H1 (cell line): ENCODE measurements around the gene RELT. TPM values are rescaled to one million over a fixed set of nuclear protein-coding genes. Genes with fewer than 3 reads are reported as not detected.

Experiments
- CTCF ChIA-PET: fragments of 300-600 bp; sonication (Branson Sonifier 250); formaldehyde crosslinking; loops from one replicate; lab custom pipeline; 2021; ENCODE audit not compliant: partially characterized antibody; lab: Charles Lee
- POLR2A ChIA-PET: fragments of 300-600 bp; sonication (Branson Sonifier 250); formaldehyde crosslinking; loops from one replicate; lab custom pipeline; 2021; ENCODE audit warnings: inconsistent platforms; ENCODE audit not compliant: partially characterized antibody; lab: Charles Lee
- DNase-seq, 2 experiments: peaks; one replicate each; pipeline versions ENCODE4 v3.0.0 to v3.0.0-alpha.2; 2010 to 2022; ENCODE audit warnings: low spot score in 2 of 2, low read depth in 1 of 2, mixed read lengths in 1 of 2
- FAIRE-seq: peaks from 2 replicates; lab custom pipeline; 2011; peaks lifted over from hg19 to GRCh38; lab: Jason Lieb, UNC
- H2AFZ ChIP-seq: 2 replicates; pipeline ENCODE4 v1.8.1; 2012; ENCODE audit warnings: low read length, inconsistent platforms
- H2AK5ac ChIP-seq: 2 replicates; pipeline ENCODE4 v1.6.1; 2013; ENCODE audit warnings: low read depth, low read length
- H2BK120ac ChIP-seq: replicated peaks from 2 replicates; pipeline ENCODE3; 2013; ENCODE audit warnings: low read depth, low read length, inconsistent platforms
- H2BK12ac ChIP-seq: 2 replicates; pipeline ENCODE4 v1.6.1; 2013; ENCODE audit warnings: low read depth, low read length
- H2BK15ac ChIP-seq: 2 replicates; pipeline ENCODE4 v1.6.1; 2013; ENCODE audit warnings: low read length
- H2BK20ac ChIP-seq: 2 replicates; pipeline ENCODE4 v1.6.1; 2013; ENCODE audit warnings: low read length
- H2BK5ac ChIP-seq: 2 replicates; pipeline ENCODE4 v1.6.1; 2013; ENCODE audit warnings: low read depth, low read length
- H3K14ac ChIP-seq: 2 replicates; pipeline ENCODE4 v1.6.1; 2013; ENCODE audit warnings: inconsistent platforms; ENCODE audit not compliant: insufficient read length
- H3K18ac ChIP-seq: 2 replicates; pipeline ENCODE4 v1.6.1; 2013; ENCODE audit warnings: low read length; ENCODE audit errors: extremely low read depth
- H3K23ac ChIP-seq: 2 replicates; pipeline ENCODE4 v1.6.1; 2013; ENCODE audit warnings: inconsistent platforms; ENCODE audit not compliant: insufficient read length
- H3K23me2 ChIP-seq: 2 replicates; pipeline ENCODE4 v1.6.1; 2013; ENCODE audit warnings: low read depth, low read length
- H3K27ac ChIP-seq: 2 replicates; pipeline ENCODE4 v1.6.1; 2011; ENCODE audit warnings: low read depth, low read length, inconsistent platforms
- H3K27me3 ChIP-seq, 4 experiments: replicated peaks in 1 of 4; 1 replicate in 1 of 4; 2 replicates in 3 of 4; pipeline versions ENCODE4 v1.6.1 to v1.8.1; 2011 to 2013; ENCODE audit warnings: low read length in 3 of 4, mild to moderate bottlenecking in 3 of 4, inconsistent platforms in 2 of 4, mixed read lengths in 2 of 4, moderate library complexity in 1 of 4; ENCODE audit not compliant: control insufficient read depth in 3 of 4, insufficient read depth in 3 of 4; ENCODE audit errors: extremely low read depth in 1 of 4
- H3K36me3 ChIP-seq, 4 experiments: 2 replicates each; pipeline versions ENCODE4 v1.6.1 to v1.8.1; 2011 to 2013; ENCODE audit warnings: mild to moderate bottlenecking in 4 of 4, low read length in 3 of 4, moderate library complexity in 2 of 4, control low read depth in 1 of 4, inconsistent platforms in 1 of 4; ENCODE audit not compliant: insufficient read depth in 4 of 4, control insufficient read depth in 2 of 4
- H3K4ac ChIP-seq: replicated peaks from 2 replicates; pipeline ENCODE3; 2013; ENCODE audit warnings: low read length, low read depth, mixed read lengths, inconsistent platforms; ENCODE audit not compliant: insufficient read length
- H3K4me1 ChIP-seq, 4 experiments: replicated peaks in 1 of 4; 1 replicate in 1 of 4; 2 replicates in 3 of 4; pipeline versions ENCODE4 v1.6.1 to v1.8.1; 2011 to 2013; ENCODE audit warnings: low read length in 3 of 4, inconsistent platforms in 2 of 4, mixed read lengths in 1 of 4; ENCODE audit not compliant: insufficient read depth in 4 of 4, control insufficient read depth in 3 of 4
- H3K4me2 ChIP-seq, 2 experiments: 2 replicates each; pipeline versions ENCODE4 v1.6.1 to v1.8.1; 2011 to 2013; ENCODE audit warnings: low read depth in 2 of 2, low read length in 2 of 2, control low read depth in 1 of 2, inconsistent platforms in 1 of 2, mild to moderate bottlenecking in 1 of 2; ENCODE audit not compliant: insufficient read depth in 1 of 2
- H3K4me3 ChIP-seq, 4 experiments: fragments of 200-600, 300-600 bp in 1 of 4; sonication (generic), shearing (Covaris generic), sonication (Bioruptor Twin) in 1 of 4; 2 replicates each; pipeline versions ENCODE4 v1.5.1 to v1.8.1; 2011 to 2016; ENCODE audit warnings: low read length in 4 of 4, low read depth in 3 of 4, control low read depth in 2 of 4, inconsistent platforms in 2 of 4, mild to moderate bottlenecking in 2 of 4, mixed read lengths in 1 of 4, moderate library complexity in 1 of 4; ENCODE audit not compliant: insufficient read depth in 2 of 4; ENCODE audit errors: extremely low read depth in 1 of 4
- H3K56ac ChIP-seq: replicated peaks from 2 replicates; pipeline ENCODE3; 2013; ENCODE audit warnings: low read depth, mild to moderate bottlenecking, mixed read lengths, low read length, inconsistent platforms; ENCODE audit not compliant: insufficient read length
- H3K79me1 ChIP-seq: 2 replicates; pipeline ENCODE4 v1.6.1; 2013; ENCODE audit warnings: low read depth, low read length, control low read depth
- H3K79me2 ChIP-seq, 2 experiments: 2 replicates each; pipeline versions ENCODE4 v1.6.1 to v1.8.1; 2012 to 2013; ENCODE audit warnings: low read length in 2 of 2, mild to moderate bottlenecking in 2 of 2, inconsistent platforms in 1 of 2; ENCODE audit not compliant: insufficient read depth in 2 of 2, control insufficient read depth in 1 of 2
- H3K9ac ChIP-seq, 4 experiments: replicated peaks in 1 of 4; 1 replicate in 1 of 4; 2 replicates in 3 of 4; pipeline versions ENCODE4 v1.6.1 to v1.8.1; 2011 to 2013; ENCODE audit warnings: low read depth in 3 of 4, low read length in 3 of 4, control low read depth in 2 of 4, mild to moderate bottlenecking in 2 of 4, moderate library complexity in 2 of 4, inconsistent platforms in 1 of 4; ENCODE audit errors: extremely low read depth in 1 of 4
- H3K9me3 ChIP-seq, 2 experiments: 2 replicates each; pipeline versions ENCODE4 v1.6.1 to v1.8.1; 2012 to 2013; ENCODE audit warnings: mild to moderate bottlenecking in 2 of 2, moderate library complexity in 2 of 2, control low read depth in 1 of 2, inconsistent platforms in 1 of 2, low read depth in 1 of 2, low read length in 1 of 2, mixed read lengths in 1 of 2; ENCODE audit not compliant: insufficient read depth in 2 of 2
- H4K20me1 ChIP-seq, 2 experiments: replicated peaks in 1 of 2; 2 replicates each; pipeline versions ENCODE3 to v1.8.1; 2011 to 2013; ENCODE audit warnings: inconsistent platforms in 2 of 2, low read length in 2 of 2, mild to moderate bottlenecking in 1 of 2; ENCODE audit not compliant: insufficient read depth in 2 of 2, control insufficient read depth in 1 of 2
- H4K5ac ChIP-seq: 2 replicates; pipeline ENCODE4 v1.6.1; 2013; ENCODE audit warnings: low read length, low read depth, mixed read lengths, inconsistent platforms; ENCODE audit not compliant: insufficient read length
- H4K8ac ChIP-seq: 2 replicates; pipeline ENCODE4 v1.8.0; 2013; ENCODE audit warnings: mild to moderate bottlenecking, moderate library complexity, low read length, inconsistent platforms; ENCODE audit not compliant: insufficient read depth; ENCODE audit errors: extremely low read depth
- H4K91ac ChIP-seq: replicated peaks from 2 replicates; pipeline ENCODE3; 2013; ENCODE audit warnings: low read length, mixed read lengths, inconsistent platforms; ENCODE audit not compliant: insufficient read length
- BACH1 ChIP-seq: IDR thresholded peaks from 2 replicates; pipeline ENCODE4 v1.6.1; 2012; ENCODE audit warnings: low read length, improper control_type of control experiment
- BRCA1 ChIP-seq: IDR thresholded peaks from 2 replicates; pipeline ENCODE4 v1.6.1; 2012; ENCODE audit warnings: low read depth, low read length, improper control_type of control experiment
- CHD1 ChIP-seq: IDR thresholded peaks from 2 replicates; pipeline ENCODE4 v1.6.1; 2012; ENCODE audit warnings: low read depth, low read length, improper control_type of control experiment
- JUND ChIP-seq: IDR thresholded peaks from 2 replicates; pipeline ENCODE4 v1.6.1; 2011; ENCODE audit warnings: mild to moderate bottlenecking, improper control_type of control experiment, low read length
- RAD21 ChIP-seq, 2 experiments: IDR thresholded peaks in 1 of 2; conservative IDR thresholded peaks in 1 of 2; 2 replicates each; pipeline ENCODE4 v1.6.1; 2011; ENCODE audit warnings: low read depth in 2 of 2, low read length in 2 of 2, improper control_type of control experiment in 1 of 2, inconsistent platforms in 1 of 2, mild to moderate bottlenecking in 1 of 2, moderate library complexity in 1 of 2
- SUZ12 ChIP-seq: fragments of 200-600 bp; sonication (generic); IDR thresholded peaks from 2 replicates; pipeline ENCODE4 v1.6.1; 2012; ENCODE audit warnings: mild to moderate bottlenecking, inconsistent platforms, low read length, moderate library complexity, mixed read lengths
- TAF1 ChIP-seq: IDR thresholded peaks from 2 replicates; pipeline ENCODE4 v1.6.1; 2011; ENCODE audit warnings: mild to moderate bottlenecking, low read depth, low read length
- USF2 ChIP-seq: IDR thresholded peaks from 2 replicates; pipeline ENCODE4 v1.6.1; 2011; ENCODE audit warnings: low read length, improper control_type of control experiment
- WGBS, 2 experiments: shearing (Covaris generic) in 1 of 2; methylation state at CpG; one replicate each; pipeline versions ENCODE4 v1.1.6 to v1.1.7; 2013 to 2015; ENCODE audit warnings: low lambda C conversion rate in 2 of 2, mixed read lengths in 2 of 2, inconsistent platforms in 1 of 2, low coverage in 1 of 2, missing lambda C conversion rate in 1 of 2; ENCODE audit not compliant: insufficient replicate concordance in 2 of 2, insufficient coverage in 1 of 2, insufficient read length in 1 of 2; ENCODE audit errors: extremely low coverage in 1 of 2, missing lambda C conversion rate in 1 of 2; 5-methylcytosine and 5-hydroxymethylcytosine counted together
- polyA plus RNA-seq, 7 experiments: library from polyadenylated mRNA; depleted of rRNA in 3 of 7; stranded (reverse) in 5 of 7; unstranded in 2 of 7; fragments of >200 nt in 5 of 7; fragments of 200-250 nt in 2 of 7; gene quantifications; 1 replicate in 5 of 7; 2 replicates in 1 of 7; 4 replicates in 1 of 7; pipeline versions ENCODE4 v1.2.1 to v1.2.3, GENCODE V29; 2011 to 2013; ENCODE audit warnings: missing spikeins in 2 of 7, mixed read lengths in 2 of 7
- total RNA-seq: library from RNA; stranded (reverse); fragmentation: NEBNext Ultra II Directional; extraction: Animal tissue kit (Norgen Biotek cat#: 25700); gene quantifications from 2 replicates; pipeline ENCODE4 v1.2.1, GENCODE V29; 2021
- TF ChIP-seq, protein P1 (sequence below), 3 experiments: IDR thresholded peaks; 1 replicate in 2 of 3; 2 replicates in 1 of 3; pipeline versions ENCODE4 v1.5.1 to v1.6.1; 2011; ENCODE audit warnings: low read length in 3 of 3, mild to moderate bottlenecking in 3 of 3, inconsistent platforms in 2 of 3, low read depth in 1 of 3, moderate library complexity in 1 of 3; ENCODE audit not compliant: insufficient read depth in 1 of 3; ENCODE audit errors: control extremely low read depth in 1 of 3
- TF ChIP-seq, protein P2 (sequence below): IDR thresholded peaks from 2 replicates; pipeline ENCODE4 v1.6.1; 2012; ENCODE audit warnings: inconsistent platforms

RELT gene
- total and polyA plus RNA-seq, 2 of the 8 experiments (the other 6 are each of a cell fraction or from before 2014, with no cell fraction given), result 3.4 to 5.7 TPM

- no peak overlapping the region for H3K4me3 ChIP-seq
- no peak overlapping the region for H3K56ac ChIP-seq
- no peak overlapping the region for H3K18ac ChIP-seq
- peaks cover 0 to 3% of the 10 kb centered on the region in 2 experiments for H4K20me1 ChIP-seq
- H3K9me3 ChIP-seq, result no peaks in the 10 kb centered on the region
- no peaks in the 10 kb centered on the region for H3K23me2 ChIP-seq
- no peak overlapping the region for H4K91ac ChIP-seq
- H3K4me1 ChIP-seq, result peaks cover 0 to 3% (median 1%) of the 10 kb centered on the region in 4 experiments; a peak in 5 of 7 replicates
- no peak overlapping the region for H3K4ac ChIP-seq
- 87% methylated on average over 4 of the region's 4 CpGs; no CpG with 5 or more reads in 1 of the 2 experiments for WGBS, 2 experiments
- H3K4me2 ChIP-seq, result no peak overlapping the region
- no peak overlapping the region for H2BK12ac ChIP-seq
- FAIRE-seq (no peak), DNase-seq (peak in 1 of 2 experiments; percentile 68)
- no peaks in the 10 kb centered on the region for H3K27me3 ChIP-seq
- no peaks in the 10 kb centered on the region for H3K79me1 ChIP-seq
- peaks cover 0 to 12% (median 2%) of the 10 kb centered on the region in 4 experiments; a peak in 3 of 8 replicates for H3K36me3 ChIP-seq
- H2BK20ac ChIP-seq, result no peak overlapping the region
- no peak overlapping the region for H4K8ac ChIP-seq
- TF ChIP-seq BACH1, result no peak
- no peak for TF ChIP-seq CHD1
- peak; percentile 89 to 90 for TF ChIP-seq RAD21 (IDR thresholded peaks at IDR 0.05 in 1 of 2, conservative IDR thresholded peaks at IDR 0.05 in 1 of 2; ENCODE audit: low read depth in 2 of 2, low read length in 2 of 2)
- no peak for TF ChIP-seq USF2
- no peak for TF ChIP-seq JUND
- TF ChIP-seq SUZ12, result no peak
- no peak for TF ChIP-seq BRCA1
- TF ChIP-seq TAF1, result no peak
- TF ChIP-seq, protein P1, sequence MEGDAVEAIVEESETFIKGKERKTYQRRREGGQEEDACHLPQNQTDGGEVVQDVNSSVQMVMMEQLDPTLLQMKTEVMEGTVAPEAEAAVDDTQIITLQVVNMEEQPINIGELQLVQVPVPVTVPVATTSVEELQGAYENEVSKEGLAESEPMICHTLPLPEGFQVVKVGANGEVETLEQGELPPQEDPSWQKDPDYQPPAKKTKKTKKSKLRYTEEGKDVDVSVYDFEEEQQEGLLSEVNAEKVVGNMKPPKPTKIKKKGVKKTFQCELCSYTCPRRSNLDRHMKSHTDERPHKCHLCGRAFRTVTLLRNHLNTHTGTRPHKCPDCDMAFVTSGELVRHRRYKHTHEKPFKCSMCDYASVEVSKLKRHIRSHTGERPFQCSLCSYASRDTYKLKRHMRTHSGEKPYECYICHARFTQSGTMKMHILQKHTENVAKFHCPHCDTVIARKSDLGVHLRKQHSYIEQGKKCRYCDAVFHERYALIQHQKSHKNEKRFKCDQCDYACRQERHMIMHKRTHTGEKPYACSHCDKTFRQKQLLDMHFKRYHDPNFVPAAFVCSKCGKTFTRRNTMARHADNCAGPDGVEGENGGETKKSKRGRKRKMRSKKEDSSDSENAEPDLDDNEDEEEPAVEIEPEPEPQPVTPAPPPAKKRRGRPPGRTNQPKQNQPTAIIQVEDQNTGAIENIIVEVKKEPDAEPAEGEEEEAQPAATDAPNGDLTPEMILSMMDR (IDR thresholded peaks at IDR 0.05; ENCODE audit: control extremely low read depth in 1 of 3, insufficient read depth in 1 of 3, low read depth in 1 of 3, low read length in 3 of 3), result peak; percentile 76 to 84 (median 77)
- TF ChIP-seq, protein P2, sequence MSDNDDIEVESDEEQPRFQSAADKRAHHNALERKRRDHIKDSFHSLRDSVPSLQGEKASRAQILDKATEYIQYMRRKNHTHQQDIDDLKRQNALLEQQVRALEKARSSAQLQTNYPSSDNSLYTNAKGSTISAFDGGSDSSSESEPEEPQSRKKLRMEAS, result no peak
- no peak overlapping the region for H2BK5ac ChIP-seq
- H3K23ac ChIP-seq, result no peak overlapping the region
- H4K5ac ChIP-seq, result no peak overlapping the region
- H3K27ac ChIP-seq, result no peak overlapping the region
- no peak overlapping the region for H2BK15ac ChIP-seq
- H3K14ac ChIP-seq, result no peak overlapping the region
- H3K9ac ChIP-seq, result no peak overlapping the region
- no peaks in the 10 kb centered on the region for H3K79me2 ChIP-seq
- no peak overlapping the region for H2AFZ ChIP-seq
- ChIA-PET POLR2A (interaction anchor here (1.2 to 1.4 kb wide), 2 partner anchors 12 to 243 kb away, joined by 3 read pairs; no protein-coding TSS in a partner anchor), CTCF (interaction anchor here (0.6 to 59.1 kb wide), 16 partner anchors 8 to 528 kb away, joined by 3 to 1456 read pairs (median 5); partner anchors contain the start of gene PLEKHB1)
- H2AK5ac ChIP-seq, result no peak overlapping the region
- no peak overlapping the region for H2BK120ac ChIP-seq
Measured at GRCh38 chr11:73404048-73404447, 27.8 kb downstream of the RELT start.
